ENCODE results near the gene EPX.

The EPX gene

DNA sequence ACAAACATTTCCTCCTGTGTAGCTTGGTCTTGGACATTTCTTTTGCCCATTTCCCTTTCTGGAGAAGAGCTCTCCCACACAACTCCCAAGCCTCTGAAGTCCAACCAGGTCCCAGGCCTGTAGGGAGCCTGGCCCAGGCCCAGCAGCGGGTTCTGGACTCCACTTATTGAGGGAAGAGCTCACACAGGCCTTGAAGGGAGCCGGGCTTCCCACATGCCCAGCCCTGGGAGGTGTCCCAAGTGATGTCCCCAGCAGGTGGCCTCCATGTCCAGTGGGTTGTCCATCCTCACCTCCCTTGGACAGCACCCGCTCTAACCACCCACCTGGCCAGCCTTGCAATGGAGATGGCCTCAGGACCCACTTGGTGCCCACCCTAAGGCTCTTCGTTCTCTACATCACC is 5.9 kb upstream of the EPX start:
- DNase-seq: no peak

DNA sequence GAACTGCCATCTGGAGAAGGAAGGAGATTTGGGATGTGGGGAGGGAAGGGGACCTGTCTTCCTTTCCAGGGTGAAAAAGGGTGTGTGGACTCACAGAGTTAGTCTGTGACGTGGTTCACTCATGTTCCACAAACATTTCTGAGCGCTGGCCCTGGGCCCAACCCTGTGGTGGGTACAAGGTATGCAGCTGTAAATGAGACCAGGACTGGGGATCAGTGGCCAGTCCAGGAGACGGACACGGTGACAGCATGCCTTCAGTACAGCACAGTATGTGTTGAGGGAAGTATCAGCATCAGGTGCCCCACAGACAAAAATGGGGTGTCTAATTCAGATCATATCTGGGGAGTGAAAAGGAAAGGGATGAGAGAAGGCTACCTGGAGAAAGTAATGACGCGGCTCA is 5.5 kb upstream of the EPX start:
- DNase-seq: no peak

GRCh38 chr17:58187675-58188074 is 4.9 kb upstream of the EPX start:
- no peak for DNase-seq

GRCh38 chr17:58189436-58190146 is 2.9 kb upstream of the EPX start:
- DNase-seq: no peak

DNA sequence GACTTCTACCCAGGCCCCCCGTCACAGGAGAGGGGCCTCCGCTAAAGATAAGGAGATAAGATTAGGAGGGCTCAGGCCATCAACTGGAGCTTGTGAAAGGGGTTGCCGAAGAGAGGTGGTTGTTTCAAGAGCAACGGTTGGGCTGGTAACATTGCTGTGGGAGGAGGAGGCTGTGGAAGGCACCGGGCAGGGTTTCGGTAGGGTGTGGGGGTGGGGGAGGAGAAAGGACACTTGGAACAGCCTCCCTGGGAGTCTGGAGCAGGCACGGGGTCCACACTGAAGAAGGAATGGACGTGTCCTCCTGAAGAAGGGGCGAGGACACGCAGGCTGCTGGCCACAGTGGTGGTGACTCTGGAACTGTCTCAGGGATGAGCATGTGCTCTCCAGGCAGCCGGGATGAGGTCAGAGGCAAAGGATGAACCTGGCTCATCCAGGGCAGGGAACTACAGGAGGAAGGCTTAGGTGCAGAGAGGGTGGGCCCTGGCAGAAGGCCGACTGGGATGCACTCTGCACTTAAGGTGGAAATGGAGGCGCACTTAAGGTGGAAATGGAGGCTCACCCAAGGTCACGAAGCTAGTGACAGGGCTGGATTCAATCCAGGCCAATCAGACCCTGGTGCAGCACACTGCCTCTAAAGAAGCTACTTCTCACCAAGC is 1.2 kb upstream of the EPX start:
- no peak for DNase-seq

DNA sequence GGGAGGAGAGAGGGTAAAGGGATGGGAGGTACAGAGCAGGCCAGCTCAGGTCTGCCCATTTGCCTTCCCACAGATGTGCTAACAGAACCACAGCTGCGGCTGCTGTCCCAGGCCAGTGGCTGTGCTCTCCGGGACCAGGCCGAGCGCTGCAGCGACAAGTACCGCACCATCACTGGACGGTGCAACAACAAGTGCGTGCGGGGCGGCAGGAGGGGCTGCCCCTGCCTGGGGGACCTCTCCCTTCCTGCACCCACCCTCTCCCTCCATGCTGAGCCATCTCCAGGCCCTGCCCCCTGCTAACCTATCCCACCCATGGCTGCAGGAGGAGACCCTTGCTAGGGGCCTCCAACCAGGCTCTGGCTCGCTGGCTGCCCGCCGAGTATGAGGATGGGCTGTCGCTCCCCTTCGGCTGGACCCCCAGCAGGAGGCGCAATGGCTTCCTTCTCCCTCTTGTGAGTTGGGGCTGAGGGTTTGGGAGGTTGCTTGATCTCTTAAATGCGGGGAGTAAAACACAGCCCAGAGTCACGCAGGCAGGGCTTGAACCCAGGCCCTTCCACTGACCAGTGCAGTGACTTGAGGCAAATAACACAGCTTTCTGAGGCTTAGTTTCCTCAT is 1.2 kb downstream of the EPX start:
- no peak for DNase-seq

DNA sequence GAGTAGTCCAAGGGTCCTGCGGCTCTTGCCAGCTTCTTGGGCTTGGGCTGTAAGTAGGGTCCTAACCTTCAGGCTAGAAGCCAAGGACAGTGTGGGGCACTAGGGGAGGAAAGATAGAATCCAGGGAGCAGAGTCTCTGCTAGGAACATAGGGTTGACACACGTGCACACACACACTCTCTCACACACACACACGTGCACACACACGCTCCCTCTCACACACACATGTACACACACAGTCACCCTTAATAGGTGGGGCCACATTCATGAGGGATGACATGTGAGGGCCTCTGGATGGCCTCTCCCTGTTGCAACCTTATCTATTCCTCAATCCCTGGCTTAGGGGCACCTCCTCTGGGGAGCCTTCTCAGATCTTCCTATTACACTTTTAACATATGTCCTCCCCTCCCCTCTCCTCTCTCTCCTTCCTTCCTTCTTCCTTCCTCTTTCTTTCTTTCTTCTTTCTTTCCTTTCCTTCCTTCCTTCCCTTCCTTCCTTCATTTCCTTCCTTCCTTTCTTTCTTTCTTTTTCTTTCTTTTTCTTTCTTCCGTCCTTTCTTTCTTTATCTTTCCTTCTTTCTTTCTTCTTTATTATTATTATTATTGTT is 3.1 kb downstream of the EPX start:
- DNase-seq: no peak

DNA sequence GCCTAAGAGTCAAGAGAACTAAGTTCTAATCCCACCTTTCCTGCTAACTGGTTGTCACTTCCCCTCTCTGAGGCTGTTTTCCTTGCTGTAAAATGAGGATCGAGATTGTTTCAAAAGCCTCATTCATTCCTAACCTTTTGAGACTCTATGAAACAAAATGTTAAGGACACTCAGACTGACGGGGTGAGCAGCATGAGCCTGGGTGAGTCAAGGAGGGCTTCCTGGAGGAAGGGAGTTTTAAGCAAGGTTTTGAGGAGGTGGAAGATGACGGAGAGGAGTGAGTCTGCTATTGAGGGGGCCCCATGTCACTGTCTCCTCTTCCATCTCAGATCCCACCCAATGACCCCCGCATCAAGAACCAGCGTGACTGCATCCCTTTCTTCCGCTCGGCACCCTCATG is 4.1 kb downstream of the EPX start:
- no peak for DNase-seq

DNA sequence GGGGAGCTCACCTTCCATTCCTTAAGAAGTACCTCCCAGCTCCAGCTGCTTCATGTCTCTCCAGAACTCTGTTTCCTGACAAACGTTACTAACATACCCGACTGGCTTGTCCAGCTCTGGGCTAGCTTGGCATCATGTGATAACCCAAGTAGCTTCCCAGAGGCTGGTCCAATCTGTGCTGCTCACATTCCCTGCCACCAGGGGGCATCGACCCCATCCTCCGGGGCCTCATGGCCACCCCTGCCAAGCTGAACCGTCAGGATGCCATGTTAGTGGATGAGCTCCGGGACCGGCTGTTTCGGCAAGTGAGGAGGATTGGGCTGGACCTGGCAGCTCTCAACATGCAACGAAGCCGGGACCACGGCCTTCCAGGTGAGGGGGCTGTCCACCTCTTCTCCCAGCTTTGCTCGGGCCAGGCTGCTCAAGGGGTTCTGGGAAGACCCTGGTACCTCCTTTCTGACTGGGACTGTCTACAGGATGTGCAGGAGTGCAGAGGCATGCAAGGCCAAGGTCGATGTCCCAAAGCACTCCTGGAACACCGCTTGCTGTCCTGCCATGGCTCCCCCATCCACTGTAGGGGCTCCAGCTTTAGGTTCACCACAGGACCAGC is 7.6 kb downstream of the EPX start:
- DNase-seq: no peak

GRCh38 chr17:58202859-58203258 is 10.3 kb downstream of the EPX start:
- DNase-seq: no peak

DNA sequence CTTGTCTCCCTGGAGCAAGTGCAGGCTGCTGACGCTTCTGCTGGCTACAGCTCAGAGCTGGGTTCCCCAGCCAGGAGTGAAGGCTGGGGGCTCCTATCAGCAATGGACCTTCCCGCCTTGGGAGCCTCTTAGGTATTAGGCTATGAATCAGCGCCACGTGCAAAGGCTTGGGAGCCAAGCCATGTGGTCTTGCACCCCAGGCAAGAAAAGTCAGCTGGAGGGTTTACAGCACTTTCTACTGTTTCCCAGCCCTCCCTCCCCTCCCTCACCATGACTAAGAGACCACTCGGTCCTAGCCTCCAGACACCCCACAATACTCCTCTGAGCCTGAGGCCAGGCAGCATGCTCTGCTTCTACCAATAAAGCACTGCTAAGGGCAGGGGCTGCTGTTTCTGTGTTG is 12.3 kb downstream of the EPX start:
- DNase-seq: no peak

DNA sequence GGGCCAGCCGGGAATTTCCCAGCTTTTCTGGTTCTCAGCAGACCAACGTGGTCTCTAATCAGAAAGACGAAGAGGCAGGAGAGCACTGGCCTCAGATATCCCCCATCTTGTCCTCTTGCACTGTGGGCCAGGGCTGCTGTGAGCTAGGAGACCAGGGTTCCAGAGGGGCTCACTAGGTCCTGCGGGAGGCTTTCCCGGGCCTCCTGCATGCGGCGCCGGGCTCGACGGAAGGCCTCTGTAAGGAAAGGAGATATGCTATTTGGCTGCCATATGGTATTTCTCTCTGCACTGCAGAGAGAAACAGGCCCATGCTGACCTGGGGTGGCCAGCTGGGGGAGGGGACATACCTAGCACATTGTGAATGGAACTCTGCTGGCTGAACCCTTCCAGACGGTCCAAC is 13.4 kb downstream of the EPX start:
- DNase-seq: no peak

GRCh38 chr17:58207451-58207850 is 14.9 kb downstream of the EPX start:
- no peak for DNase-seq

DNA sequence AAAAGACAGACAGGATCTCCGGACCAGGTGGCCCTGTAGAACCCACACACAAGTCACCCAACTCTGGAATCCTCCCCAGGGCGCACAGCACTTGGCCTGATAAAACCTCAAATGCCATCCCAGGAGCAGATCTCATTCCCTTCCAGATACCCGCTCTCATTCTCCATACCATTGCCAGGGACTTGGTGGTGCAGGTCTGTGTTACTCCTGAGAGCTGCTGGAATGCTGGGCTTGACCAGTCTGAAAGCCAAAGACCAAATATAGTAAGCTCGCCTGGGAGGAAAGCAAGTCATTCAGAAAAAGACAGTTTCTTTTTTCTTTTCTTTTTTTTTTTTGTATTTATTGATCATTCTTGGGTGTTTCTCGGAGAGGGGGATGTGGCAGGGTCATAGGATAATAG is 15.8 kb downstream of the EPX start:
- DNase-seq: no peak

- DNase-seq: no peak
Observed at GRCh38 chr17:58210922-58211321, 18.4 kb downstream of the EPX start.

GRCh38 chr17:58215685-58216084 is 23.2 kb downstream of the EPX start:
- DNase-seq: no peak

DNA sequence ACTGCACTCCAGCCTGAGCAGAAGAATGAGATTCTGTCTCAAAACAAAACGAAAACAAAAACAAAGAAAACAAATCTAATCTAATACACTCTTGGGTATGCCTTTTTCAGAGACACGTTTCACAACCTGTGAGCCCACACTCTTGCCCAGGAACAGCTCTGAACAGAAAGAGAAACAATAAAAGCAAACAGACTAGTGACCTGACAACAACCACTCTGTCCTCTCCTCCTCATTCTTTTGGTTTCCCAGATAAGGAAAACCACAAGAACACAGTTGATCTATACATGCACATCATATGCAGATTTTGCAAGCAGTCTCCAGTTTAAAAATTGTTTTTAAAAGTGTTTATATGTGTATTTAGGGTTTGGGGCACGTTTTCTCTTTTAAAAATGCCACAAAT is 25.2 kb downstream of the EPX start:
- no peak for DNase-seq

GRCh38 chr17:58219007-58219788 is 26.7 kb downstream of the EPX start, which contains the start of gene MKS1:
MKS1 (minus strand) TSS chr17:58219255; CDS start chr17:58219230, 25 bp downstream.
- peak; percentile 81 for DNase-seq

DNA sequence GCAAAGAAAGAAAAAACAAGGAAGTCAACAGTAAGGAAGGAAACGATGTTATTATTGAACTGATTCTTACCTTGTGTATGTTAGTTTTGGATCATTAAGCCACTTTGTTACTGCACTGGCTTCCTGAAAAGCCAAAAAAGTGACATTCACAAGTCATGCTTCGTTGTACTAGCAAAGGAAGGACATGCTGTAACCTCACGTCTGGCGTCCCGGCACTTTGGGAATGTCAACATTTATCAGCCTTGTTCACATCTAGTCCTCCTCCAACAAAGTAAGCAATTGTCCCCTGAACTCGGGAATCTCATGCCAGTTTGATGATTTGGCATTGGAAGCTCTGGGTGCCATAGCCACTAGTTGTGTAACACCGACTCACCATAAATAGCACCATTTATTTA is 27.3 kb downstream of the EPX start:
- no peak for DNase-seq

- DNase-seq: no peak
Observed at GRCh38 chr17:58224315-58224714, 31.8 kb downstream of the EPX start.

- DNase-seq: no peak
Observed at GRCh38 chr17:58227733-58228132, 35.2 kb downstream of the EPX start.

GRCh38 chr17:58228679-58229078 is 36.2 kb downstream of the EPX start:
- DNase-seq: no peak

- DNase-seq: no peak
Observed at GRCh38 chr17:58229384-58229783, 36.9 kb downstream of the EPX start.
